HG03442 (cell line): ENCODE data around the gene PARP12.

Source experiments
- ATAC-seq: cut with Tn5 transposase; IDR thresholded peaks from one replicate; pipeline ENCODE4 v1.9.1; 2021; ENCODE audit warnings: mild to moderate bottlenecking, moderate library complexity; ENCODE audit not compliant: unreplicated experiment

The PARP12 gene

DNA sequence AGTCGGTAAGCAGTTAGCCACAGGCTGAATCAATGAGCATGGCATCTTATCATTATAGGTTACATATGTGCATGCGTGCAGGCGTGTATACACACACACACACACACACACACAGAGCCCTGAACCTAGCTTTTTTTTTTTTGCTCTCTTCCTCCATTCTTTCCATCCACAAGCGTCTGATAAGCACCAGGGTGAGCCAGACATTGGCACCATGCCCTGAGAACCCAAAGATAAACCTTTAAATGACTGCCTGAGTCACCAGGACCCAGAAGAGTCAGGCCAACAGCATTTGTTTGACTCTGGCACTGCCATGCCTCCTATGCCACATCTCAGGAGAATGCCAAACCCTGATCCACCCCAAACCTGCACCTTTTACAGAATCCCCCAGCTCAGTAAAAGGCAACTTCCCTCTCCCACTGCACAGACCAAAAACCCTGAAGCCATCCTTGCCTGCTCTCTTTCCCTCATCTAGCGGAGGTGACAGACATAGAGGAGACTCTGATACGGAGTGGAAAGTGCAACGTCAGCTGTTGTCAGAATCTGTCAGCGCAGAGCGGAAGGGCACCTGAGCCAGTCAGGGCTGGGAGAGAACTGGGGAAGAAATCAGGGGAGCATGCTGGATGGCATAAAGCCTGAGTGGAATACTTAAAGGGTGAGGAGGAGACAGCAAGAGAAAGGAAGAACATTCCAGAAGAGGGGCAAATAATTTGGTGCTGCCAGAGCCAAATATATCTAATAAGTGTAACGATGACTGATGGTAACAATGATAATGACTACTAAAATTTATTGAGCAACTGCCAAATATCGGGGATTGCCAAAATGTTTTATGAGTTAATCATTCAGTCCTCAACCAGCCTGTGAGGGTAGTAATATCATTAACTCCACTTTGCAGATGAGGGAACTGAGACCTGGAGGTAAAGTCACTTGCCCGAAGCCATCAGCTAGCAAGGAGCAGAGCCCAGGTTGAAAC is 3.2 kb downstream of the PARP12 start:
- ATAC-seq, result no peak

- no peak for ATAC-seq
Measured at GRCh38 chr7:140058517-140058916, 4.2 kb downstream of the PARP12 start.

DNA sequence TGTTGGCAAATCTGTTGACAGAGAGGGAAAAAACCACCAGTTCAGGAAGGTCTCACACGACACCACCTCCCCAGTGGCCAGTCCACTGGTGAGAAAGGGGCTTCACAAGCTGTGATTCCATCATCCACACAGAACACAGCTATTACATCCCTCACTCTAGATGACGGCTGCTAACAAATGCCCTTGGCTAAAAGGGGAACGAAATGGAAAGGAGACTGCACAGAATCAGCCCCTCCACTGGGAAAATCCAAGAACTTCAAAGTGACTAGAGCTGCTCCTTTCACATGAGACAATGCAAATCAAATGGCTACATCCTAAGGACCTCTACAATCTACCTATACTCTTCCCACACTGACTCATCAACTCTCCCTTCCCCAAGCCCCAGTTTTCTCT is 5.6 kb downstream of the PARP12 start:
- ATAC-seq, result no peak

DNA sequence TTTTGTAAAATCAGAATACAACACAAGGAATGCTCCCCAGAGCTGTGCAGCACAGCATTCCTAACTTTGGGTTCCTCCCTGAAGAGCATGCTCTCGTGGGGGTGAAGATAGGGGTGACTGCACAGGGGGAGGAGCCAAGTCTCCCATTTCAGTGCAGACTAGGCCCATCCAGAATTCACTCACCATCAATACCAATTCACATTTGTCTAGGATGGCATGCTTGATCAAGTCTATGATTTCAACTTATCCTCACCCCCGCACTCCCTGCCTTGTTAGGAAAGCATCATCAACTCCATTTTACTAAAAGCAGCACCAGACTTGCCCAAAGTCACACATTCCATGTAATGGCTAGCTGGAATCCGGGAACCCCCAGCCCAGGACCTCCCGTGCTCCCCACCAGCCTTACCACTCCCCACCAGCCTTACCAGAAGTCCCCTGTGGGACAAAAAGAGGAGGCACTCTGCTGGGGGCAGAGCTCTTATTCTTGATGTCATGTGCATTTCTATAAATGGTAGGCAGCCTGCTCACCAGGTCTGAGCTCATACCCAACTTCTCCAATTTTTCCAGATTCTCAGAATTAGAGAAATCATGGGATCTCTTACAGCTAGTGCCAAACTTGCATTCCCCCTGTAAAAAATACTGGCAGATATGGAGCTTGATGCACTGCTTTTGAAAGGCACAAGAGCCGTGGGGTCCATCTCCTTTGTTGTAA is 6.2 kb downstream of the PARP12 start:
- ATAC-seq, result no peak

DNA sequence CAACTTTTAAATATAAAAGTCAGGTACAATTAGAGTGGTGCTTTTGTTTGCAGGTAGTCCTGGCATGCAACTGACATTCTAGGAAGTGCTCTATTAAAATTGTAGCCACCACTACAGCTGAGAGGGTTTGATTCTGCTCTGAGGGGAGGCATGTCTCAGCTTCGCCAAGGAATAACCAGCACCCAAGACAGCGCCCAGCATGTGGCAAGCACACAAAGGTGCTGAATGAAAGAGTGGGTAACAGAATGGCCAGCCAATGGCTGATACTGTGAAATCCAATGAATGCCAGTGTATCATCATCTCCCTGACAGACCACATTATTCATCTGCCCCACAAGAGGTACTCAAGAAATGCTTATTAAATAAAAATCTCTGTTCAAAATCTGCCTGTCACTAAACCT is 6.9 kb downstream of the PARP12 start:
- ATAC-seq, result no peak

GRCh38 chr7:140054751-140055150 is 8.0 kb downstream of the PARP12 start:
- ATAC-seq, result no peak

DNA sequence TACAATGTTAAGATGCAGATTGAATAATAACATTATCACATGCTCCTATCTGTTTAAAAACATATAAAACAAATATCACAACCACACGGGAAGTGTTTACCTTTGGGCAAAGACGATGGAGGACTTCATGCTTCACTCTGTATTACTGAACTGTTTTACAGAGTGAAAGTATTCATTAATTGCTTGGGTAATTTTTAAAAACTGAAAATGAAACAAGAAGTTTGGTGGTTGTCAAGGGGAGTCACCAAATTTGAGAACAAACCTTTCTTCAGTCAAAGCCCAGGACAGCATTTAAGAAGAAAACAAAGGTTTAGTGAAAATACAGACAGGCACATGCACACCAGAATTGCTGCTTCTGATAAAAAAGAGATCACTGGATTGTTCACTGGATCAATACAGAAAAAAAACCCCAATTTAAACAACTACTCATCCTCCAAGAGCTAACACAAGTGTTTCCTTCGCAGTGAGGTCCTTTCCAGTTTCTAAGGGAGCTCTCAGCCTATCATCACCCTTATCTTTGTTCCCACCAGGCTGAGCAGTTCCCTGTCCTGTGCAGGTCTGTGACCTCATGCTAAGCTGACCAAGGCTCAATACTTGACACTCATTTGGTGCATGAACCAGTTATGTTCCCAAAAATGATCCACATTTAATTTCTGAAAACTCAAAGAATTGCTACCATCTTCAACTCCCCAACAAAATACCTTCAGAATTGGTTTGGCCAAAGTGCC is 8.8 kb downstream of the PARP12 start:
- peak; percentile 85 for ATAC-seq

DNA sequence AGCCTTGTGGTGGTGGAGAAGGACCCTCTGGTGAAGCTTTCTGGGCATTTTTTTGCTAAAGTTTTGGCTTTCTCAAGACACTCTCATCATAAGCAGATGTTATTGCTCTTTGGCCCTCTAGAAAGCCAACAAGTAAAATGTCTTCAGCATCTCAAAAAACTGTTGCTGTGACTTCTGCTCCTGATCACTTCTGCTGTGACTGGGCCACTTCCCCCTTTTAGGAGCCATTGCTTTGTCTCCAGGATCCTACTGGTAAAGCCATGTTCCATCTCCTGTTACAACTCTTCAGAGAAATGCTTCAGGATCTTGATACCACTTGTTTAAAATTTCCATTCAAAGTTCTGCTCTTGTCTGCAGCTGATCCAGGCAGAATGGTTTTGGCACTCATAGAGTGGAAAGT is 10.9 kb downstream of the PARP12 start:
- ATAC-seq, result no peak

GRCh38 chr7:140050100-140050499 is 12.7 kb downstream of the PARP12 start:
- ATAC-seq, result no peak

GRCh38 chr7:140049339-140050024 is 13.3 kb downstream of the PARP12 start:
- no peak for ATAC-seq

- ATAC-seq, result no peak
Measured at GRCh38 chr7:140048989-140049338, 13.8 kb downstream of the PARP12 start.

DNA sequence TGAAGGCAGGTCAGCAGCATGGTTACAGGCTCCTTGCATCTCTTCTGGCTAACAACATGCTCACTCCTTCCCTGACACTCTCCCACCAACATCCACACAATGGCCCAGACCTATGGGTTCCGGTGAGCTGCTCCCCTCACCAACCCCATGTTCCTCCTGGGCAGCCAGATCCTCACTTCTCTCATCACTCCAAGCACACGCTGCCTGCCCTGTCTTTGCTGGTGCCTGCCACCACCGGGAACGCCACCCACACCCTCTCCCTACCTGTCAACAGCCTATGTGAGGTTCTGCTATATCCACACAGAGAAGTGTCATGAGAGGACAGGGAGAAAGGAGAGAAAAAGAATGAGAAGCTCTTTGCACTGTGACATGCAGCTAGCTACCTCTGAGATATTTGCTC is 14.6 kb downstream of the PARP12 start:
- no peak for ATAC-seq

DNA sequence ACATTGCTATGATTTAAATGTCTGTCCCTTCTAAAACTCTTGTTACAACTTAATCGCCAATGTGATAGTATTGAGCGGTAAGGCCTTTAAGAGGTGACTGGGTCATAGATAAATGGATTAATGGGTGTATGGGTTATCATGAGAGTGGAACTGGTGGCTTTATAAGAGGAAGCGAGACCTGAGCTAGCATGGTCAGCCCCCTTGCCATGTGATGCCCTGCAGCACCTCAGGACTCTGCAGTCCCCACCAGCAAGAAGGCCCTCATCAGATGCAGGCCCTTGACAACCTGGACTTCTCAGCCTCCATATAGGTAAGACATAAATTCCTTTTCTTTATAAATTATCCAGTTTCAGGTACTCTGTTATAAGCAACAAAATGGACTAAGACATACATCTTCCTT is 15.6 kb downstream of the PARP12 start:
- no peak for ATAC-seq

GRCh38 chr7:140045697-140046096 is 17.1 kb downstream of the PARP12 start:
- no peak for ATAC-seq

GRCh38 chr7:140044251-140044650 is 18.5 kb downstream of the PARP12 start:
- ATAC-seq, result no peak

DNA sequence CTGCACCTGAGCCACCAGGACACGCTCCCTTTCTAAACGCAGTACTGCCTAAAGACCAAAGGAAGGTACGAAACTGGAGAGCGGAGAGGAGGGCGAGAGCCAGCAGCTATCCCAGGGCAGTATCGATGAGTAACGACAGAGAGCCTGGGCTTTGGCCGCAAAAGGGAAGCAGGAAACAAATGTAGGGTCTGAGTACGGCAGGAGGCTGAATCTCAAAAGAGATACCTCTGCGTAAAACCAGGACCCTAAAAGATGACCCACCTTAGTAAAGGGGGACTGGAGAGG is 20.4 kb downstream of the PARP12 start:
- no peak for ATAC-seq

DNA sequence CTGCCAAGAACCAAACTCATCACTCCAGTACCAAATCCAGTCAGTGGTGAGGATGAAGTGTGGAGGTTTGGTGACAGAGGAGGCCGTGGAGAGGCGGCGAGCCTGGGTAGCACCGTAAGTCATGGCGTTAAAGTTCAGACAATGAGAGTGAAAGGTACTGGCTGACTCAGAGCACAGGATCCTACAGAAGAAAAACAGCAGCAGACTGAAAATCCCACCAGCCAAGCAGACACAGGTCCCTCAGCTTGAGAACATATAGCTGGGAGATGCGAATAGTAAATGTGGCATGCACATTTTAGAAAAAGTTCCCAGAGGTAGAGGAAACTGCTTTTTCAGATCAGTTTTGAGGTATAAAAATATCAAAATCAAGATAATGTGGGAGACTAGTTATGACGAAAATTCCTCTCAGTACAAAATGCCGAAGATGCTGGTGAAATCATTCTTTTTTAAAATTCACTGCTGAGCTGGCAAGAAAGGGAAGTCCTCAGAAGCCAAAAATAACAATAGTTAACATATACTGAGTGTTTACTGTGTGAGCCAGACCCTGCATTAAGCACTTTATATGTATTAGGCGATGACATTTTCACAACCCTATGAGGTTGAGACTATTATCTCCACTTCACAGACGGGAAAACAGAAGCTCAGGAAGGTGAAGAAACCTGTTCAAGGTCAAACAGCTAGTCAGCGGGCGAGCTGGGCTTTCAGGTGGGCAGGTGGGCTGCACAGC is 20.9 kb downstream of the PARP12 start:
- no peak for ATAC-seq

DNA sequence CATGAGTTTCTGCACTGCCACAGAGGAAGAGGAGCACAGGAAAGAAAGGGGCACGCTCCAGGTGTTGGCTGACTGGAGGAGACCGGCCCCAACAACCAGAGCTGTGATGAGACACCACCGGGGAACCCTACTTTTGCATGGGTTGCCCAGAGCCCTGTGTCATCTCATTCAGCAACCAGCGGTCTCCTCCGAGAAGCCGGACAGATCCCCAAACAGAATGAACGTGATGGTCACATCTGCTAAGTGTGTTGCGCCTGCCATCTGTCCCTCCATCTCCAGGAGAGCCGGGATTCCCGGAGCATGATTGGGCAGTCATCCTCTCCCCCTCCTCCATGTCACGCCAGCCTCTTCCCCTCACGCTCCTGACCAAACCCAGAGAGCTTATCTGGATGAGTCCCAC is 22.9 kb downstream of the PARP12 start:
- ATAC-seq, result no peak

- ATAC-seq, result no peak
Measured at GRCh38 chr7:140039066-140039465, 23.7 kb downstream of the PARP12 start.

DNA sequence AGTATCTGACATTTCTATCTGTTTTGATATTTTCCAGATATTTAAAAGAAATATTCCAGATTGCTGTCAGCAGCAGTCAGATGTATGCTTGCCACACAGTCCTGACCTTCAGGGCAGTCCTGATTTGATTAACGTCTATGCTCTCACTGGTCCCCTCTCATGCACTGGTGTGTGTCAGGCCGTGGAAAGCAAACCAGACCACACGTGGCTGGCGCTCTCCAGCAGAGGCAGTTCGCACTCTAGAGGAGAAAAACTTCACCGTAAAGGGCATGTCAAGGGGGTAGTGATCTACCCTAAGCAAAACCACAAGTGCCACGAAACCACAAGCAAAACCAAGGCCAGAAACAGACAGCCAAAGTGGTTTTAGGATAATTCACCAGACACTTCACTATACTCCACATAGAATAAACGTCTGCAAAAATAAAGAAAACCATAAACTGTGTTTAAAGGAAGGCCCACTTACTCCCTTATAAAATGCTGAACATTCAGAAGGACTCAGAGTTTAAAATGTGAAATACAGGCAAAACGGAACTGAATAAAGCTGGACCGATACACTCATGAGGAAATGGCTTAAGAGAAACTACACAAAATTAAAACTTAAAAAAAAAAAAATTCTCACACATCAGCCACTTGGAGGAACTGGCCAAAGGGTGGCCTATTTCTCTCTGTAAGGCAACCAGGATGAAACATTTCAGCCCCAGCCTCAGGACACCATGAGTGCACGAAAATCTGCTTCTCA is 26.4 kb downstream of the PARP12 start:
- peak; percentile 59 for ATAC-seq
